LNCAP (cell line): Measurements from ENCODE around the gene HMGN3.

Experiments used
- TF ChIP-seq, protein P1 (sequence below): fragments of 450-650 bp; IDR thresholded peaks from 2 replicates; pipeline ENCODE4 v1.5.1; 2017; ENCODE audit warnings: mild to moderate bottlenecking

Gene HMGN3

DNA sequence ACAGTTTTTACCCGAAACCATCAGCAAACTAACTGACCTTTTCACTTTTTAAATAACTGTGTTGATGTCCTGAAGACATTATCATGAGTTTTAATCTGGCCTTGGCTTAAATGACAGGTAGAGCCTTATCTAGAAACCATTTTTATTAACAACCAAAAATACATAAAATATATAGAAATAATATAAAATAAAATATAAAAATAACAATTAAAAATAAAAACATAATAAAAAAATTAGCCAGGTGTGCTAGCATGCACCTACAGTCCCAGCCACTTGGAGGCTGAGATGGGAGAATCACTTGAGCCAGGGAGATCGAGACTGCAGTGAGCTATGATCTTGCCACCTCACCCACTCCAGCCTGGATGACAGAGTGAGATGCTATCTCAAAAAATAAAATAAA is 21.6 kb downstream of the HMGN3 start:
- TF ChIP-seq, protein P1, sequence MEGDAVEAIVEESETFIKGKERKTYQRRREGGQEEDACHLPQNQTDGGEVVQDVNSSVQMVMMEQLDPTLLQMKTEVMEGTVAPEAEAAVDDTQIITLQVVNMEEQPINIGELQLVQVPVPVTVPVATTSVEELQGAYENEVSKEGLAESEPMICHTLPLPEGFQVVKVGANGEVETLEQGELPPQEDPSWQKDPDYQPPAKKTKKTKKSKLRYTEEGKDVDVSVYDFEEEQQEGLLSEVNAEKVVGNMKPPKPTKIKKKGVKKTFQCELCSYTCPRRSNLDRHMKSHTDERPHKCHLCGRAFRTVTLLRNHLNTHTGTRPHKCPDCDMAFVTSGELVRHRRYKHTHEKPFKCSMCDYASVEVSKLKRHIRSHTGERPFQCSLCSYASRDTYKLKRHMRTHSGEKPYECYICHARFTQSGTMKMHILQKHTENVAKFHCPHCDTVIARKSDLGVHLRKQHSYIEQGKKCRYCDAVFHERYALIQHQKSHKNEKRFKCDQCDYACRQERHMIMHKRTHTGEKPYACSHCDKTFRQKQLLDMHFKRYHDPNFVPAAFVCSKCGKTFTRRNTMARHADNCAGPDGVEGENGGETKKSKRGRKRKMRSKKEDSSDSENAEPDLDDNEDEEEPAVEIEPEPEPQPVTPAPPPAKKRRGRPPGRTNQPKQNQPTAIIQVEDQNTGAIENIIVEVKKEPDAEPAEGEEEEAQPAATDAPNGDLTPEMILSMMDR, result no peak

DNA sequence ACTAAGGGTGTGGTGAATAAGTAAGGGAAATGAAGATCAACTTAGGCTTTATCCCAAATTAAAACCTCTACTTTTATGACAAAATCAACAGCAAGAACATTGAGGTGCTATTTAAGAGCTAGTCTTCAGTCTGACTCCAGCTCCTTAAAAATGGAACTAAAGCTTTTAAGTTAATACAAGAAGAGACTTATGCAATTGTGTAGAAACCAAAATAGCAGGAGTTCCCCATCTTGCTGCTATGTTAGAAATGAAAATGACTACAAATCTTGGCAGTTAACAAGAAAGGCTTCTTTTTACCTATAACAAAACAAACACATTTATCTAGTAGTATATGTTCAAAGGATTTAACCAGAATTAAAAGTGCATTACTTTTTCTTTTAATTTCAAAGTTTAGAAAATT is 25.7 kb downstream of the HMGN3 start:
- TF ChIP-seq, protein P1, result no peak

DNA sequence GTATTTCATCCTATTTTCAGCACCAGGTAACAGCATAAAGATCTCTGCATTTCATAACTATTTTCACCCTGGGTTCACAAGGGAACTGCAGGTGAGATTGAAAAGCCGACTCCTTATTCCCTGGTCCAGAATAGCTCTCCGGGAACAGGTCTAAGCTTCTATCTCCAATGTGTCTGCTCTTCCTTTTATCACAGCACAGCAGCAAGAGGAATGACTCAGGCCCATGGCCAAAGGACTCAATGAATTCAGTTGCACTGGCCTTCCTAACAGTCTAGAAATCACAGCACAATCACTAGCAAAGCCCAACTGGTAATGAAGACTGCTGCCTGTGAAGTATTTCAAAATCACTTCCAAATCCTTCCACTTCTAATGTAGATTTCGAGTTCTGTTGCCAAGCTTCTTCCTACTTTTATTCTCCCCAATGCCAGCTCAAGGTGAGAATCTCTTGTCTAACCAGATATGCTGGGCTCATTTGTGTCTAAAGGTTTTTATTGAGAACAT is 30.7 kb downstream of the HMGN3 start:
- TF ChIP-seq, protein P1, result no peak

DNA sequence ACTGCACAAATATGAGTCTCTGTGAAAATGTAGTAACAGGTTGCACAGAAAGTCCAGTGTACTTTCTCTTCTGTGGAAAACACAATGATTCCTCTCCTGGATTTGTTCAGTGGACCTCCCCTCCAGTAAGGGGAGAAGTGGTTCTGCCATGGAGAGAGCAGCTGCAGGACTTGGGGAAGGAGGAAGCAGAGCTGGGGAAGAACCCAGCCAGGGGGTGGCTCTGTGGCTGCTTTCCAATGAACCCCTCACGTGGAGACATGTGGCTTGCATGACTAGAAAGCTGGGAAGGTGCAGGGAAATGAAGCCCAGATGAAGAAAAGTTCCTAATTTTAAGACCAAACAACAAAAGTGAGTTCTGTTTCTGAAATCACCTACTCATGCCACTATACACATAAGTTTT is 31.9 kb downstream of the HMGN3 start:
- TF ChIP-seq, protein P1, result no peak

DNA sequence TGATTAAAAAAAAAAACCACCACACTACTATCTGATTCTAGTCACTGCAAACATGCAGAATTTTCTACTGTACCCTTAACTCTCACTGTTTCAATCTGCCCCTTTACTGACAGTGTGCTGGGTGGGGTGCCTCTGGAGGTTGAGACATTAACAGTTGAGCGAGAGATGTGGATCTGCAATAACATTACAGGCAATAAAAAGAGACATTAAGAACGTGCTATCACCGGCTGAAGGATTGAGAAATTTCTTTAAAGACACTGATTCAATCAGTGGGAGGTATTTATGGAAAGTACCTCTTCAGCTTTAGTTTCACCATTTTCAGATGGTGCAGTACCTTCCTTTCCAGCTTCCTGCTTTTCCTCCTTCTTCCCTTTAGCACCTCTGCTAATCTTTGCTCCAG is 32.5 kb downstream of the HMGN3 start:
- TF ChIP-seq, protein P1, result no peak

DNA sequence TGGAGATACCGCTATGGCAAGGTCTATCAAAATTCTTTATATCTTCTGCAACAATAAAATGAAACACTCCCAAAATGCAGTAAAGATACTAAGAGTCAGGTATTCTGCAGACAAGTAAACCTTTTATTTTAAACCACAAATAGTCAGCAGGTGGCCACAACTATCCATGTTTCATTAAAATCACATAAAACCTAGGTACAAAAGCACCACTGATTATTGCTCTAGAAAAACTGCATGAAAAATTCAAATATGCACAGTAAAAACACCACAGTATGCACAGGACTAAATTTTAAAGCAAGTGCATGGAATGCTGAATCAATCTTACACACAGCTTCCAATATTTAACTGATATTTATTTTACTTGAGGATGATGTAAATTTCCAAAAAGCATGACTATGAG is 33.3 kb downstream of the HMGN3 start:
- TF ChIP-seq, protein P1, result no peak

DNA sequence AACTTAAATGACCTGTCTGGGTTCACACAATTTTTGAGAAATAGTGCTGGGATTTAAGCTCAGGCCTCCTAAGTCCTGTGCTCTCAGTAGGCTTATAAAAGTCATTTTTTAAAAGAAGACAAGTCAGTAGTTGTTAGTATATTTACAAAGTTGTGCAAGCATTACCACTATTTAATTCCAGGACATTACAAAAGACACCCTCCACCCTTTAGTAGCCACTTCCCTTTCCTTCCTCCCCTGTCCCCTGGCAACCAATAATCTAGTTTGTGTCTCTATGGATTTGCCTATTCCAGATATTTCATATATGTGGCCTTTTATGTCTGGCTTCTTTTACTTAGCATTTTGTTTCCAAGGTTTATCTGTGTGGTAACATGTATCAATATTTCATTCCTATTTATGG is 37.6 kb downstream of the HMGN3 start:
- TF ChIP-seq, protein P1, result no peak

DNA sequence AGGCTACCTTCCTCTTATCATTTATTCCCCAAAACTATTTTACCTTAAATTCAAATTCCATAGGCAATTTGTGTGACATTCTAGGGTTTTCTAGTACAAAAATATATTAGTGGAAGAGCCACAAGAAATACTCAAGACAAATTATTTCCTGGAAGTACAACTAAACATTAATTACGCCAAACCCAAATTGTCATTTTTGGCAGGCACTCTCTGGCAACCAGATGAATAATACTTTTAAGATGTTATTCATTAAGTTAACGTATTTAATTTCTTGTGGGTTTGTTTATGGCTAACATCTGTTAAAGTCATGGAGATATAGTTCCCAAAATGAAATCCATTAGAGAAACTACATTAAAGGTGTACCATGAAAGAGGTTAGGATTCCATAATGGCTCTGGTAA is 40.5 kb downstream of the HMGN3 start:
- TF ChIP-seq, protein P1, result no peak
